GM12878 (cell line): ENCODE results near the gene ABHD17A. TPM values are rescaled to one million over a fixed set of nuclear protein-coding genes. Genes with fewer than 3 reads are reported as not detected.

Source experiments
- ATAC-seq: fragments of 200-7000 bp; cut with Tn5 transposase; 3 replicates; pipeline ENCODE4 v1.9.1; 2020; ENCODE audit warnings: mild to moderate bottlenecking, moderate library complexity
- BruUV-seq: library from RNA; stranded (reverse); fragments of 400-500 nt; replicated peaks from 2 replicates; lab custom pipeline; 2021; lab: Mats Ljungman, UMichigan
- CTCF ChIA-PET: fragments of 300-600 bp; sonication (Branson Sonifier 250); formaldehyde crosslinking; extraction: SDS; loops from one replicate; lab custom pipeline; 2021; ENCODE audit warnings: inconsistent platforms; lab: Yijun Ruan, JAX
- POLR2A ChIA-PET: fragments of 350-600 bp; formaldehyde crosslinking; extraction: SDS; loops from one replicate; lab custom pipeline; 2021; ENCODE audit warnings: inconsistent platforms; lab: Charles Lee
- RAD21 ChIA-PET: fragments of 300-600 bp; sonication (Branson Sonifier 250); formaldehyde crosslinking; loops from one replicate; lab custom pipeline; 2023; ENCODE audit warnings: antibody characterized with exemption; ENCODE audit not compliant: unreplicated experiment; lab: Charles Lee
- SMC1A ChIA-PET: fragments of 300-600 bp; sonication (Branson Sonifier 250); formaldehyde crosslinking; loops from one replicate; lab custom pipeline; 2023; ENCODE audit not compliant: unreplicated experiment, uncharacterized antibody; lab: Charles Lee
- DNase-seq: peaks from one replicate; pipeline ENCODE4 v3.0.0-alpha.2; 2011; ENCODE audit warnings: low read depth, low spot score
- FAIRE-seq: peaks from 3 replicates; lab custom pipeline; 2011; peaks lifted over from hg19 to GRCh38; lab: Jason Lieb, UNC
- H2AFZ ChIP-seq: 2 replicates; pipeline ENCODE4 v1.6.0; 2011; ENCODE audit warnings: low read depth, low read length, control low read depth; ENCODE audit not compliant: control insufficient read depth
- H3K27ac ChIP-seq: 2 replicates; pipeline ENCODE4 v1.5.1; 2011; ENCODE audit warnings: control low read depth; ENCODE audit not compliant: control insufficient read depth, insufficient read depth
- H3K27me3 ChIP-seq, 2 experiments: replicated peaks in 1 of 2; 2 replicates each; pipeline versions ENCODE4 v1.6.0 to v1.6.1; 2011; ENCODE audit warnings: low read length in 1 of 2; ENCODE audit not compliant: control insufficient read depth in 2 of 2, insufficient read depth in 2 of 2
- H3K36me3 ChIP-seq, 2 experiments: 2 replicates each; pipeline ENCODE4 v1.5.1; 2011; ENCODE audit warnings: low read length in 1 of 2; ENCODE audit not compliant: control insufficient read depth in 2 of 2, insufficient read depth in 2 of 2
- H3K4me1 ChIP-seq: 2 replicates; pipeline ENCODE4 v1.6.1; 2011; ENCODE audit warnings: mild to moderate bottlenecking, low read length, moderate library complexity, mixed read lengths; ENCODE audit not compliant: control insufficient read depth, insufficient read depth
- H3K4me2 ChIP-seq: 2 replicates; pipeline ENCODE4 v1.6.0; 2011; ENCODE audit warnings: control low read depth; ENCODE audit not compliant: control insufficient read depth, insufficient read depth
- H3K4me3 ChIP-seq: fragments of 200-600 bp; sonication (generic); 2 replicates; pipeline ENCODE4 v1.5.1; 2016
- H3K79me2 ChIP-seq: 2 replicates; pipeline ENCODE4 v1.6.0; 2011; ENCODE audit warnings: low read length; ENCODE audit not compliant: control insufficient read depth, insufficient read depth
- H3K9ac ChIP-seq: 2 replicates; pipeline ENCODE4 v1.8.0; 2011; ENCODE audit warnings: low read length, control low read depth, mixed read lengths; ENCODE audit not compliant: control insufficient read depth, insufficient read depth
- H3K9me3 ChIP-seq: replicated peaks from 3 replicates; pipeline ENCODE4 v1.5.1; 2011; ENCODE audit warnings: mild to moderate bottlenecking, low read length; ENCODE audit not compliant: control insufficient read depth, insufficient read depth
- H4K20me1 ChIP-seq: 2 replicates; pipeline ENCODE4 v1.6.0; 2011; ENCODE audit not compliant: control insufficient read depth, insufficient read depth
- BACH1 ChIP-seq: fragments of 450-650 bp; IDR thresholded peaks from 2 replicates; pipeline ENCODE4 v1.6.1; 2017; ENCODE audit warnings: mild to moderate bottlenecking, borderline replicate concordance
- CHD1 ChIP-seq: IDR thresholded peaks from 2 replicates; pipeline ENCODE4 v1.6.1; 2012; ENCODE audit warnings: low read depth, low read length, improper control_type of control experiment
- JUND ChIP-seq: IDR thresholded peaks from 2 replicates; pipeline ENCODE4 v1.6.1; 2012; ENCODE audit warnings: low read depth, mild to moderate bottlenecking, low read length, improper control_type of control experiment, moderate library complexity
- RAD51 ChIP-seq: fragments of 450-650 bp; IDR thresholded peaks from 2 replicates; pipeline ENCODE4 v1.6.1; 2016; ENCODE audit warnings: moderate library complexity, mild to moderate bottlenecking, inconsistent platforms
- SIN3A ChIP-seq: IDR thresholded peaks from 2 replicates; pipeline ENCODE4 v1.6.1; 2012; ENCODE audit warnings: low read depth, low read length, improper control_type of control experiment
- SIX5 ChIP-seq: IDR thresholded peaks from 2 replicates; pipeline ENCODE4 v1.6.1; 2011; ENCODE audit warnings: mild to moderate bottlenecking, low read depth, low read length, moderate library complexity; ENCODE audit not compliant: severe bottlenecking
- TBL1XR1 ChIP-seq: IDR thresholded peaks from 2 replicates; pipeline ENCODE4 v1.6.1; 2012; ENCODE audit warnings: low read depth, low read length, improper control_type of control experiment
- TCF3 ChIP-seq: IDR thresholded peaks from 2 replicates; pipeline ENCODE4 v1.6.1; 2012; ENCODE audit warnings: low read depth, mild to moderate bottlenecking, low read length, borderline replicate concordance; ENCODE audit not compliant: insufficient read depth
- ZNF24 ChIP-seq: fragments of 450-650 bp; IDR thresholded peaks from 2 replicates; pipeline ENCODE4 v1.6.1; 2017; ENCODE audit warnings: antibody characterized with exemption, mild to moderate bottlenecking
- WGBS: methylation state at CpG from one replicate; pipeline ENCODE4 v1.1.6; 2016; ENCODE audit warnings: low lambda C conversion rate; ENCODE audit not compliant: insufficient replicate concordance, insufficient coverage; ENCODE audit errors: missing lambda C conversion rate; 5-methylcytosine and 5-hydroxymethylcytosine counted together
- in situ Hi-C: fragments of 300-500 bp; cut with MboI; formaldehyde crosslinking; loops from 9 replicates; pipeline ENCODE4 v1.14.3; 2018; ENCODE audit warnings: mixed read lengths
- intact Hi-C: fragments of 100-400 bp; cut with micrococcal nuclease; formaldehyde crosslinking; loops from one replicate; pipeline ENCODE4 v1.14.2; 2022; ENCODE audit not compliant: unreplicated experiment
- polyA plus RNA-seq, 11 experiments: library from polyadenylated mRNA; depleted of rRNA in 4 of 11; unstranded in 6 of 11; stranded (reverse) in 5 of 11; fragments of >200 nt; fragmentation: Nextera tagmentation in 4 of 11; fragmentation: Illumina TruSeq in 1 of 11; extraction: Ambion mirVana in 4 of 11; extraction: Trizol in 1 of 11; gene quantifications; 1 replicate in 1 of 11; 2 replicates in 10 of 11; pipeline versions ENCODE4 v1.2.1 to v1.2.3, GENCODE V29; 2011 to 2016; ENCODE audit warnings: inconsistent platforms in 2 of 11, missing spikeins in 2 of 11, low read depth in 1 of 11
- total RNA-seq, 4 experiments: library from RNA; depleted of rRNA in 3 of 4; stranded (reverse); fragments of >200 nt in 3 of 4; fragmentation: Illumina TruSeq in 1 of 4; extraction: Trizol in 1 of 4; gene quantifications; 2 replicates each; pipeline versions ENCODE4 v1.2.1 to v1.2.3, GENCODE V29; 2013 to 2021
- TF ChIP-seq, protein P1 (sequence below): fragments of 450-650 bp; IDR thresholded peaks from 2 replicates; pipeline ENCODE4 v1.6.1; 2018; ENCODE audit warnings: mild to moderate bottlenecking, low read depth, moderate library complexity; ENCODE audit not compliant: partially characterized antibody

ABHD17A gene
- total and polyA plus RNA-seq, 10 of the 15 experiments (the other 5 are each of a cell fraction or from before 2014, with no cell fraction given): 0.13 to 126 (median 28.8) TPM; not detected in 1

DNA sequence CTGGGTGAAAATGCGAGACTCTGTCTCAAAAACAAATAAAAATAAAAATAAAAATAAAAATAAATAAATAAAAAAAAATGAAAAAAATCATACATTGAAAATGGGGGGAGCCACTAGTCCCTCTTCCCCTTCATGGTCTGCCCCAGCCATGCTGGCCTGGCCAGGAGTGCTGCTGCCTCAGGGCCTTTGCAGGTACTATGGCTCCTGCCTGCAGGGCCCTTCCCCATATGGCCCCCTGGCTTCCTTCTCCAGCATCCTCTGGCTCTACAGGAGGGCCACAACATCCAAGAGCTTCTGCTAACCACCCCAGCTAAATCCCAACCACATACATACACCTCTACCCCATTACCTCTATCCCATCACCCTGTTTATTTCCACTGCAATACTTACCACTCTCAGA, 4.6 kb upstream of the ABHD17A start:
- TF ChIP-seq SIX5: no peak
- TF ChIP-seq BACH1: no peak
- no peak for TF ChIP-seq TBL1XR1
- no peak for TF ChIP-seq TCF3
- TF ChIP-seq JUND: no peak
- TF ChIP-seq, protein P1, sequence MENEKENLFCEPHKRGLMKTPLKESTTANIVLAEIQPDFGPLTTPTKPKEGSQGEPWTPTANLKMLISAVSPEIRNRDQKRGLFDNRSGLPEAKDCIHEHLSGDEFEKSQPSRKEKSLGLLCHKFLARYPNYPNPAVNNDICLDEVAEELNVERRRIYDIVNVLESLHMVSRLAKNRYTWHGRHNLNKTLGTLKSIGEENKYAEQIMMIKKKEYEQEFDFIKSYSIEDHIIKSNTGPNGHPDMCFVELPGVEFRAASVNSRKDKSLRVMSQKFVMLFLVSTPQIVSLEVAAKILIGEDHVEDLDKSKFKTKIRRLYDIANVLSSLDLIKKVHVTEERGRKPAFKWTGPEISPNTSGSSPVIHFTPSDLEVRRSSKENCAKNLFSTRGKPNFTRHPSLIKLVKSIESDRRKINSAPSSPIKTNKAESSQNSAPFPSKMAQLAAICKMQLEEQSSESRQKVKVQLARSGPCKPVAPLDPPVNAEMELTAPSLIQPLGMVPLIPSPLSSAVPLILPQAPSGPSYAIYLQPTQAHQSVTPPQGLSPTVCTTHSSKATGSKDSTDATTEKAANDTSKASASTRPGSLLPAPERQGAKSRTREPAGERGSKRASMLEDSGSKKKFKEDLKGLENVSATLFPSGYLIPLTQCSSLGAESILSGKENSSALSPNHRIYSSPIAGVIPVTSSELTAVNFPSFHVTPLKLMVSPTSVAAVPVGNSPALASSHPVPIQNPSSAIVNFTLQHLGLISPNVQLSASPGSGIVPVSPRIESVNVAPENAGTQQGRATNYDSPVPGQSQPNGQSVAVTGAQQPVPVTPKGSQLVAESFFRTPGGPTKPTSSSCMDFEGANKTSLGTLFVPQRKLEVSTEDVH: no peak
- no peak for TF ChIP-seq CHD1
- no peak for TF ChIP-seq SIN3A
- TF ChIP-seq ZNF24: no peak
- TF ChIP-seq RAD51: no peak
- H3K4me3 ChIP-seq: no peak overlapping the region
- WGBS: 78% methylated on average over 1 of the region's 1 CpG
- intact Hi-C loops (no loop called here), in situ Hi-C loops (no loop called here)
- POLR2A ChIA-PET: interaction anchor here (1.3 kb wide), 1 partner anchor 13 kb away, joined by 7 read pairs; no protein-coding TSS in a partner anchor
- H3K27ac ChIP-seq: no peak overlapping the region
- FAIRE-seq (no peak), DNase-seq (no peak), ATAC-seq (no peak)
- no peaks in the 10 kb centered on the region for H3K36me3 ChIP-seq
- RAD21 ChIA-PET: no interaction called here
- CTCF ChIA-PET: interaction anchor here (1.8 kb wide), 1 partner anchor 25 kb away, joined by 4 read pairs; no protein-coding TSS in a partner anchor
- H3K27me3 ChIP-seq: no peaks in the 10 kb centered on the region
- H3K9me3 ChIP-seq: no peaks in the 10 kb centered on the region
- H3K4me1 ChIP-seq: peaks cover under 1% of the 10 kb centered on the region; the same call in 1 of the 2 replicates
- H2AFZ ChIP-seq: no peak overlapping the region
- no TSS peak for BruUV-seq
- no peak overlapping the region for H3K4me2 ChIP-seq
- no peak overlapping the region for H3K9ac ChIP-seq
- SMC1A ChIA-PET: no interaction called here
- H3K79me2 ChIP-seq: peaks cover 2% of the 10 kb centered on the region
- H4K20me1 ChIP-seq: no peaks in the 10 kb centered on the region
